Dermis microvascular lymphatic vessel endothelial cell (primary cell): Measurements from ENCODE around the gene CDC42BPA. TPM values are rescaled to one million over a fixed set of nuclear protein-coding genes. Genes with fewer than 3 reads are reported as not detected.

ENCODE experiments used
- DNase-seq, 2 donors: peaks; one replicate each; pipeline versions ENCODE4 v3.0.0 to v3.0.0-alpha.2; 2010; ENCODE audit warnings: low read depth in 2 of 2
- total RNA-seq: library from RNA; depleted of rRNA; stranded (reverse); fragments of >200 nt; gene quantifications from 2 replicates; pipeline ENCODE4 v1.2.1, GENCODE V29; 2014

CDC42BPA gene
- total RNA-seq, 1 donor from 2014 or later: 53.0 TPM

DNA sequence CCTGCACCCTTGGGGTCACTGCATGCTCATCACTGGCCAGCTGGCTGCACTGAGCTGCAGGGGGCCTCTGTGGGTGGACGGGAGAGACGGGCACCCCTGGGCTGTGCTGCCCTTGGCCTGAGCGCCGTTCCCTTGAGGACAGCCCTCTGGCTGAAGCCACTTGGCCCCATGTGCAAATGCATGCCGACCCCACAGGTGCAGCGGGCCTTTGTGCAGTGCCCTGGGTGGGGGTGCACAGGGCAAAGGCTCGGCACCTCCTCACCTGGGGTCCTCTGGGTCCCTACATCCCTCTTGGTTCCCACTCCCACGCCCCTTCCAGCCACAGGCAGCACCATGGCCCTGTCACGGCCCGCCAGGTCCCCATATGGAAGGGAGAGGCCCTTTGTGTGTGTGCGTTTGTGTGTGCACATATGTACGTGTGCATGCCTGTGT lies 336.9 kb downstream of the CDC42BPA start:
- DNase-seq: no peak

- no peak for DNase-seq
Measured at GRCh38 chr1:226980565-226981385, 337.5 kb downstream of the CDC42BPA start.

DNA sequence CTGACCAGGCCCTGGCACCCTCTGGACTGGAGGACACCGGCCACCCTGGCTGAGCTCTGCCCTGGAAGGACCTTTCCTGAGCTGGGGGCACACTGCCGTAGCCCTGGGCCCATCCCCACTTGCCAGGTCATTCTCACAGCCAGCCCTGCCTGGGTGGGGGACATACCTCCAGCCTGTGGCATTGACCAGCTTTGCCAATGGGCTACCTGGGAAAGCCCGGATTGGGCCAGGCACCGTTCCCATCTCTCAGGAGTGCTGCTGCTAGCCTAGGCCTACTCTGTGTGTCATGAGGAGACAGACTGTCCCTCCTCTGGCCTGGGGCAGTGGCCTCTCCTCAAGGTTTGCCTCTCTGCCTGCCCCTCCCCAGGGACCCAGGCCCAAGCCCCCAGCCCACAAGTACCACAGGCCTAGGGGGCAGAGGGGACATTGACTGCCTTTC lies 338.2 kb downstream of the CDC42BPA start:
- DNase-seq: no peak

DNA sequence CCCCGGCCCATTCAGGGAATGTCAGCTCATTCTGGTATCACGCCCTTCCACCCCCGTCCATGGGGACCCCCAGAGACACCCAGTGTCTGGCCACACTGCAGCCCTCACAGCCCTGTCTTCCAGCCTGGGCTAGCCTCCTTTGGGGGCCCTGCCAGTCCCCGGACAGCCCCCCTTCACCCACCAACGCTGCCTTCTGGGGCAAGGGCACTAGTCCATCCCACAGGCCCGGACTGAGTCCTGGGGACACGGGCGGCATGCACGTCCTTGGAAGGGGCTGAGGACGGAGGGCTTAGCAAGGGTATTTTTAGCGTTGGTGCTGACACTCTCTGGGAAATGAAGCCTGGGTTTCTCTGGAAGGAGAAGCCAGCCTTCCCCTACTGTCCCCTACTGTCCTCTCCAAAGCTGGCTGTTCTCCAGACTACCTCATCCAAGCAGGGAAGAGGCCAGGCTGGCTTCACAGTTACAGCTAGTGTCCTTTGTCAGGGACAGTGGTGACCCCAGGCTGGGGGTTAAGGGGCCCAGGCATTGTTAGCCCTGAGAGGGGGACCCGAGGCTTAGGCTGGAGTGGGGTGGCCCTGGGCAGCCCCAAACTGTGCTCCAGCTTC lies 338.7 kb downstream of the CDC42BPA start:
- DNase-seq: no peak

GRCh38 chr1:226979115-226979516 lies 339.2 kb downstream of the CDC42BPA start:
- DNase-seq: no peak

- DNase-seq: no peak
Measured at GRCh38 chr1:226978432-226979114, 339.7 kb downstream of the CDC42BPA start.

DNA sequence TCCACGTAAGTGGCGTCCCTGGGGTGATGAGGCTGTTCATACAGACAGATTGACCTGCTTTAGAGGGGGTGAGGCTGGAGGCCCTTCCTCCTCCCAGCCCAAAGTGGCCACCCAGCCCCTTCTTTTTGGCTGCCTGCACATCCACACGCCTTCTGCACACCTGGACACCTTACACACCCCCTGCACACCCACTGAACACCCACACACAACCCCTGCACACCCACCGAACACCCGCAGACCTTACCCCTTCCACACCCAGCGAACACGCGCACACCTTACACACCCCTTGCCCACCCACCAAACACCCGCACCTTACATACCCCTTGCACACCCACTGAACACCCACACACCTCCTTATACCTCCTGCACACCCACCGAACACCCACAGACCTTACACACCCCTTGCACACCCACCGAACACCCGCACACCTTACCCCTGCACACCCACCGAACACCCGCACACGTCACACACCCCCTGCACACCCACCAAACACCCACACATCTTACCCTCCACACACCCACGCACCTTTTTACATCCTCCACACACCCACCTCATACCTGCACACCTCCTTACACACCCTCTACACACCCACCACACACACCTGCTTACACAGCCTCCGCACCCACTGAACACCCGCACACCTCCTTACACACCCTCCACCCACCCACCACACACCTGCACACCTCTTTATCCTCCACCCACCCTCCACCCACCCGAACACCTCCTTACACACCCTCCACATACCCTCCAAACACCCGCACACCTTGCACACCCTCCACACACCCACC lies 340.5 kb downstream of the CDC42BPA start:
- DNase-seq: no peak

DNA sequence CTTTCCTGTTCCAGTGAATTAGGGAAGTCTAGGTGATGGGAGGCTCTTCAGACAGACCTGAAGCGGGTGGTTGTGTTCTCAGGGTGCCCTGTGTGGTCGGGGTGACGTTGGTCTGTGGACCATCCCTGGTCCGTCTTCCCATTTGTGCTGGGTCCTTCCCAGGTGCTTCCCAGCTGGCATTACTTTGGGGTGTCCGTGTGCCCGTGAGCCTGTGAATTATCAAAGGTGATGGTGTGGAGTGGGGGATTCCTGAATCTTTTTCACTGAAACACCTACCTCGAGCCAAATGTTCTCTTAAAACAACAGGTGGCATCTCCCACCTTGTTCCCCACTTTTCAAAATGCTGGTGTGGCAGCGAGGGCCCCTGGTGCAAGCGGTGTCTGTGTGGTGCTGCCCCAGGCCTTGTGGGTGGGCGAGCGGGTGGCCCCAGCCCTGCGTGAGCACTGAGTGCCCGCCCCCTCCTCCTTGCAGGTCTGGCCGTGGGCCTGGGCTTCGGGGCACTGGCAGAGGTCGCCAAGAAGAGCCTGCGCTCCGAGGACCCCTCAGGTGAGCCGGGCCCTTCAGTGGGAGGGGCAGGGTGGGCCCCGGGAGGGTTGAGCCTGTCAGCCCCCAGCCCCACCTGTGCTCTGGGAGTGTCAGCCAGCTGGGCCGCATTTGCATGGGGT lies 341.2 kb downstream of the CDC42BPA start:
- no peak for DNase-seq

- no peak for DNase-seq
Measured at GRCh38 chr1:226976276-226976977, 341.9 kb downstream of the CDC42BPA start.

DNA sequence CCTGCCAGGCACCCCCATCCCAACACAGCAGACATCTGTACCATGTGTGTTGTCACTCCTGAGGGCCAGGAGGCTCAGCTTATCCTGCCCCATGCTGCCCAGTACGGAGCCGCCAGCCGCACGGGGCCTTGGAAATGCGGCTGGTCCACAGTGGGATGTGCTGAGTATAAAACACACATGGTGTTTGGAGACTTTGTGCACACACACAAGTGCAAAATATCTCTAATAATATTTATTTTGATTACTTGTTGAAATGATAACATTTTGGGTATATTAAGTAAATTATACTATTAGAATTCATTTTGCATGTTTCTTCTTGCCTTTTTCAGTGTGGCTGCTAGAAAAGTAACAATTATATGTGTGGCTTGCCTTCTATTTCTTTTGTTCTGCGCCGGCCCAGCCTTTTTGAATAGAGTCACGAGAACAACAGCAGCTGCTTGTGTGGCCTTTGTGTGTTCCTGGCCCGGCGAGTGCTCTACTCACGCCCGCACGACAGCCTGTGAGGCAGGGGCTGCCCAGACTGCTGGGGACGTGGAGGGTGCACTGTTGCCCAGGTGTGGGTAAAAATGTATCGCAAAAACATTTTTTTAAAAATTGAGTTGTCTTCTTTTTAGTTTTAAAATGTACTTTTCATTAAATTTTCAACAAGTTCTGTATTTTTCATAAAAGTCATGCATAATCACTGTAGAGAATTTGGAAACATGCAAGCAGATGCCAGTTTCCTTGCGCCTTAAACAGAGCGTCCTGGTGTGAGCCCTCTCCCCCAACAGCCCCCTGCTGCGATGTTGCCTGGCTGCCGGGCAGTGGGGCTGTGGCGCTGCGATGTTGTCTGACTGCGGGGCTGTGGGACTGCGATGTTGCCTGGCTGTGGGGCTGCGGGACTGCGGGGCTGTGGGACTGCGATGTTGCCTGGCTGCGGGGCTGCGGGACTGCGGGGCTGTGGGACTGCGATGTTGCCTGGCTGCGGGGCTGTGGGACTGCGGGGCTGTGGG lies 342.7 kb downstream of the CDC42BPA start:
- DNase-seq: no peak

- DNase-seq: no peak
Measured at GRCh38 chr1:226974544-226975258, 343.6 kb downstream of the CDC42BPA start.

DNA sequence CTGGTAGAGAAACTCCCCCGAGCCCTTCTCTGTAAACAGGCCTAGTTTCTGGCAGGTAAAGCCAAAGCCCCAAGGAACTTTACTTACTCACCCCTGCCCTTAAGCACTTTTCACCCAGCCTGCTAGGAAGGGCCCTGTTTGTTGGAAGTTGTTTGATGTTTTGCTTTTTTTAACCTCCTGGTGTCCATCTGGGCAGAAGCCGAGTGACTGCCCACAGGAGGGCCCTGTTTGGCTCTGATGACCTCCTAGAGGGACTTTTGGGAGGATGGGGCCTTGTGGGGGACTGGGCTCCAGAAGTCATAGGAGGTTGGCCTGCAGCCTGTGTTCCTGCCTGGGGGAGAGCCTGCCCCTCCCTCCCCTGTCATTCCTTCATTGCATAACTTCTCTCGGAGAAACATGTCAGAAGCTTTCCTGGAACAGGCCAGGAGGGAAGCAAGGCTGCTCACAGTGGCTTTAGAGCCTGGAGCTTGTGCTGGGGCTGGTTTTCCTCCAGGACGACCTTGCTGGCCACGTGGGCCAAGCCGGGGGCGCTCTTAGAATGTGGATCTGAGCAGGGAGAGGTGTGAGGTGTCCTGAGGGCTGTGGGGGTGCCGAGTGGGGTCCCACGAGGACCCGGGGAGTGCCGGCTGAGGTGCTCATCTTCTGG lies 344.3 kb downstream of the CDC42BPA start:
- DNase-seq: no peak

DNA sequence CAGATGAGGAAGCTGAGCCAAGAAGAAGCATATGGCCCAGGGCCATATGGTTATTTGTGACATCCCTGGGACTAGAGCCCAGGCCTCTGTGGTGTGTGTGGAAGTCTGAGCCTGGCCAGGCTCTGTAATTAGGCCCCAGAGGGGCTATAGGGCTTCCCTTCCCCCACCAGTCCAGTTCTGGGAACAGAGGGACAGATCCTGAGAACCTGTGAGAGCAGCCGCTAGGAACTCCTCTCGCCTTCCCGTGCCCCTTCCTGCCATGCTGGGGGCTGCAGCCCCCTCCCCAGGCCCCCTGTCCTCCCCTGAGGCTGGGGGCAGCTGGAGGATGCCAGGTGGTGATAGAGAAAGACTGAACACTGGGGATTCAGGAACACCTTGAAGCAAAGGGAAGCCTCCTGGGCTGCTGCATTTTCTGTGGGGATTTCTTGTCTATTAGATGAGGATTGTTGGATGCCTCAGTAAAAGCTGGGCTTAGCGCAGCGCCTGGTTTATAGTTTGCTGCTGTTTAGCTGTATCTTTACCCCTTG lies 344.9 kb downstream of the CDC42BPA start:
- no peak for DNase-seq

GRCh38 chr1:226972931-226973330 lies 345.4 kb downstream of the CDC42BPA start:
- no peak for DNase-seq

- DNase-seq: no peak
Measured at GRCh38 chr1:226971765-226972164, 346.5 kb downstream of the CDC42BPA start.

- DNase-seq: no peak
Measured at GRCh38 chr1:226967665-226968064, 350.6 kb downstream of the CDC42BPA start.

DNA sequence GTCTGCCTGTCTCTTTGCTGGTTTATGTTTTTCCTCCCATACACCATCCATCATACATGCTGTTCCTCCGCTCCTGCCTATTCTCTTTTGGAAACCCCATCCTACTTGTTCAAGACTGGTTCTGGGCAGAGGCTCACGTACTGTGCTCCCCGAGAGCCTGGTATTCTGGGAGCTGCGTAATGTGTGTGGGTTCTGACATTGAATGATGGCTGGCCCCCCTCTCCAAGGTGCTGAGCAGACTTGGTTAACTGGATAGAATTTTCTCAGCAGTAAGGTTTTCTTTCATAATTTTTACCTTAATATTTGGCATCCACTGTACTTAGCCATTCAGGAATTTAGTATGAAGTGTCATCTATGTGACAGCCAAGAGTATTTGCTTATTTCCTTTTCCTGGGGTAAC lies 351.6 kb downstream of the CDC42BPA start:
- no peak for DNase-seq
